ENCODE data around the gene CEMIP. TPM values are rescaled to one million over a fixed set of nuclear protein-coding genes. Genes with fewer than 3 reads are reported as not detected.

Gene CEMIP
- total RNA-seq, 1 donor from 2014 or later: not detected

- intact Hi-C loops (cut with micrococcal nuclease): no loop called here
- no peak for ATAC-seq
- DNase-seq: no peak
Observed at GRCh38 chr15:80815106-80815505, 35.9 kb downstream of the CEMIP start.

GRCh38 chr15:80816049-80816653, 37.0 kb downstream of the CEMIP start:
- ATAC-seq: no peak
- intact Hi-C loops (cut with micrococcal nuclease): no loop called here
- no peak for DNase-seq

- DNase-seq: no peak
- no peak for ATAC-seq
- intact Hi-C loops (cut with micrococcal nuclease): no loop called here
Observed at GRCh38 chr15:80816936-80817335, 37.8 kb downstream of the CEMIP start.

GRCh38 chr15:80817901-80818300, 38.7 kb downstream of the CEMIP start:
- intact Hi-C loops (cut with micrococcal nuclease): no loop called here
- DNase-seq (no peak), ATAC-seq (no peak)

- DNase-seq (no peak), ATAC-seq (peak; percentile 38)
- intact Hi-C loops (cut with micrococcal nuclease): no loop called here
Observed at GRCh38 chr15:80819001-80819400, 39.8 kb downstream of the CEMIP start.

GRCh38 chr15:80820092-80820491, 40.9 kb downstream of the CEMIP start:
- peak; percentile 57 for ATAC-seq
- intact Hi-C loops (cut with micrococcal nuclease): no loop called here
- DNase-seq: no peak

- intact Hi-C loops (cut with micrococcal nuclease): no loop called here
Observed at GRCh38 chr15:80822256-80822655, 43.1 kb downstream of the CEMIP start.

GRCh38 chr15:80822676-80823075, 43.5 kb downstream of the CEMIP start:
- ATAC-seq: no peak
- intact Hi-C loops (cut with micrococcal nuclease): no loop called here
- no peak for DNase-seq

More at GRCh38 chr15:80822256-80822655, 43.1 kb downstream of the CEMIP start:
- ATAC-seq (no peak), DNase-seq (no peak)

- DNase-seq (no peak), ATAC-seq (no peak)
- intact Hi-C loops (cut with micrococcal nuclease): no loop called here
Observed at GRCh38 chr15:80823120-80823519, 44.0 kb downstream of the CEMIP start.

GRCh38 chr15:80823995-80824394, 44.8 kb downstream of the CEMIP start:
- intact Hi-C loops (cut with micrococcal nuclease): no loop called here
- ATAC-seq: no peak
- DNase-seq: no peak

GRCh38 chr15:80825361-80826030, 46.3 kb downstream of the CEMIP start:
- ATAC-seq (peak; percentile 67), DNase-seq (peak; percentile 35)
- intact Hi-C loops (cut with micrococcal nuclease): no loop called here

GRCh38 chr15:80828796-80829195, 49.6 kb downstream of the CEMIP start:
- ATAC-seq (no peak), DNase-seq (no peak)
- intact Hi-C loops (cut with micrococcal nuclease): no loop called here

GRCh38 chr15:80830677-80831076, 51.5 kb downstream of the CEMIP start:
- ATAC-seq (no peak), DNase-seq (no peak)
- intact Hi-C loops (cut with micrococcal nuclease): no loop called here

- intact Hi-C loops (cut with micrococcal nuclease): no loop called here
- DNase-seq: no peak
- ATAC-seq: no peak
Observed at GRCh38 chr15:80831192-80831591, 52.0 kb downstream of the CEMIP start.

GRCh38 chr15:80831606-80832224, 52.5 kb downstream of the CEMIP start:
- intact Hi-C loops (cut with micrococcal nuclease): no loop called here
- no peak for DNase-seq
- no peak for ATAC-seq

GRCh38 chr15:80832686-80833085, 53.5 kb downstream of the CEMIP start:
- ATAC-seq (no peak), DNase-seq (no peak)
- intact Hi-C loops (cut with micrococcal nuclease): no loop called here

GRCh38 chr15:80834402-80834801, 55.2 kb downstream of the CEMIP start:
- intact Hi-C loops (cut with micrococcal nuclease): no loop called here

GRCh38 chr15:80834906-80835305, 55.7 kb downstream of the CEMIP start:
- DNase-seq (no peak), ATAC-seq (no peak)
- intact Hi-C loops (cut with micrococcal nuclease): no loop called here

More at GRCh38 chr15:80834402-80834801, 55.2 kb downstream of the CEMIP start:
- DNase-seq (no peak), ATAC-seq (no peak)

- no peak for DNase-seq
- intact Hi-C loops (cut with micrococcal nuclease): no loop called here
- no peak for ATAC-seq
Observed at GRCh38 chr15:80835336-80835735, 56.2 kb downstream of the CEMIP start.

GRCh38 chr15:80836223-80836622, 57.1 kb downstream of the CEMIP start:
- intact Hi-C loops (cut with micrococcal nuclease): no loop called here
- DNase-seq: no peak
- ATAC-seq: no peak

- ATAC-seq (no peak), DNase-seq (no peak)
- intact Hi-C loops (cut with micrococcal nuclease): no loop called here
Observed at GRCh38 chr15:80837006-80837405, 57.8 kb downstream of the CEMIP start.

Data from left ventricle myocardium superior (tissue), 1 donor.